Stimulated activated CD4-positive, alpha-beta T cell treated with anti-CD3 and anti-CD28 coated beads, Interleukin-1b, Interleukin-23, amount 100 ng/mL, for 1 hour (primary cell): ENCODE measurements around the gene HOMER2.

Source experiments
- DNase-seq, 2 donors: peaks; one replicate each; pipeline ENCODE4 v3.0.0-alpha.2; 2020; ENCODE audit warnings: low read depth in 2 of 2

HOMER2 gene

GRCh38 chr15:82856397-82857170 lies 95.9 kb downstream of the HOMER2 start:
- DNase-seq: no peak

GRCh38 chr15:82855286-82856100 lies 97.0 kb downstream of the HOMER2 start:
- no peak for DNase-seq

- no peak for DNase-seq
Observed at GRCh38 chr15:82854554-82854953, 98.0 kb downstream of the HOMER2 start.

- DNase-seq: no peak
Observed at GRCh38 chr15:82852941-82853561, 99.5 kb downstream of the HOMER2 start.

- DNase-seq: no peak
Observed at GRCh38 chr15:82851981-82852511, 100.5 kb downstream of the HOMER2 start.

- DNase-seq: no peak
Observed at GRCh38 chr15:82851306-82851850, 101.1 kb downstream of the HOMER2 start.

GRCh38 chr15:82850731-82851130 lies 101.8 kb downstream of the HOMER2 start:
- DNase-seq: no peak

- no peak for DNase-seq
Observed at GRCh38 chr15:82849556-82850512, 102.7 kb downstream of the HOMER2 start.

GRCh38 chr15:82848241-82848993 lies 104.1 kb downstream of the HOMER2 start:
- DNase-seq: no peak

- DNase-seq: no peak
Observed at GRCh38 chr15:82847703-82848102, 104.8 kb downstream of the HOMER2 start.

- no peak for DNase-seq
Observed at GRCh38 chr15:82846621-82847020, 105.9 kb downstream of the HOMER2 start.

- no peak for DNase-seq
Observed at GRCh38 chr15:82845686-82846085, 106.8 kb downstream of the HOMER2 start.

- no peak for DNase-seq
Observed at GRCh38 chr15:82843566-82843965, 109.0 kb downstream of the HOMER2 start.

GRCh38 chr15:82840166-82840565 lies 112.4 kb downstream of the HOMER2 start:
- no peak for DNase-seq

- no peak for DNase-seq
Observed at GRCh38 chr15:82839136-82839535, 113.4 kb downstream of the HOMER2 start.

GRCh38 chr15:82838096-82838735 lies 114.3 kb downstream of the HOMER2 start:
- no peak for DNase-seq

GRCh38 chr15:82835391-82835917 lies 117.1 kb downstream of the HOMER2 start:
- no peak for DNase-seq

- no peak for DNase-seq
Observed at GRCh38 chr15:82833362-82833682, 119.2 kb downstream of the HOMER2 start.

GRCh38 chr15:82832601-82833361 lies 119.7 kb downstream of the HOMER2 start:
- DNase-seq: no peak
